Brain pericyte (primary cell): Measurements from ENCODE around the gene PLAC8L1.

Experiments used
- DNase-seq: peaks from one replicate; pipeline ENCODE4 v3.0.0-alpha.2; 2012; ENCODE audit warnings: low read depth, low spot score

PLAC8L1 gene

GRCh38 chr5:146042628-146043279 is 62.6 kb downstream of the PLAC8L1 start:
- no peak for DNase-seq

DNA sequence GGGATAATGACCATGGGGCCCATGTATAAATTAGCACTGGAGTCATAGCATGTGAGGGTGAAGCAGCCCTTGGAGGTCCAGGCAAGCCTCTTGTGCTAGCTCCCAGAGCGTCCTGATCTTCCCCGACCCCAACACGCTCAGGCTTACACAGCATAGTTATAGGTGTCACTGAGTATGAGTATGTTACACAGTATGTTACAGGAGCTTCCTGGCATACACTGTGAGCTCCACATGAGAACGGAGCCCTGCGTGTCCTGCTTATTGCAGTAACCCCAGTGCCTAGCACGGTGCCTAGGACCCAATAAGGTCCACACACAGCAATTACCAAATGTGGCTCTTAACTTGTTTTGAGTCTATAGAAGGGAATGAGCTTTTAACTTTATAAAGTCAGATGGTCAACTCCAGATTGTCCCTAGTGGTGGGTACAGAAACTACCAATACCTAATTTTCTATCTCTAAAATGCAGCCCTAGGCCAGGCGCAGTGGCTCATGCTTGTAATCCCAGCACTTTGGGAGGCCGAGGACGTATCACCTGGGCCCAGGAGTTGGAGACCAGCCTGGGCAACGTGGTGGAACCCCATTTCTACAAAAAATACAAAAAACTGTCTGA is 64.1 kb downstream of the PLAC8L1 start:
- no peak for DNase-seq

GRCh38 chr5:146040527-146040926 is 64.8 kb downstream of the PLAC8L1 start:
- DNase-seq, result no peak

- DNase-seq, result no peak
Observed at GRCh38 chr5:146039420-146039819, 66.0 kb downstream of the PLAC8L1 start.

DNA sequence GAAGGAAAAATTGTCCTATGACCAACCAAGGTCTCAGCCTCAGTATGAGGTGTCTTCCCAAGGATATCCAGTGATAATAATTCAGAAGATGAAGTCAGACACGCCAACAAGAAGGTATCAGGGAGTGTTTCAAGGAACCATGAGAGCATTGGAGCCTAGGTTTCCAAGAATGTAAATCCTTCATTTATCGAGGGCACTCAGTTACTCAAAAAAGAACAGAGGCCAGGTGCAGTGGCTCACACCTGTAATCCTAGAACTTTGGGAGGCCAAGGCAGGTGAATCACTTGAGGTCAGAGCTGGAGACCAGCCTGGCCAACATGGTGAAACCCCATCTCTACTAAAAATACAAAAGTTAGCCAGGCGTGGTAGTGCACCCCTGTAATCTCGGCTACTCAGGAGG is 70.8 kb downstream of the PLAC8L1 start:
- DNase-seq, result no peak
